GM12878 (cell line): Measurements from ENCODE around the gene DPF3. TPM values are rescaled to one million over a fixed set of nuclear protein-coding genes. Genes with fewer than 3 reads are reported as not detected.

Source experiments
- ATAC-seq: fragments of 200-7000 bp; cut with Tn5 transposase; 3 replicates; pipeline ENCODE4 v1.9.1; 2020; ENCODE audit warnings: mild to moderate bottlenecking, moderate library complexity
- BruUV-seq: library from RNA; stranded (reverse); fragments of 400-500 nt; replicated peaks from 2 replicates; lab custom pipeline; 2021; lab: Mats Ljungman, UMichigan
- CTCF ChIA-PET: fragments of 300-600 bp; sonication (Branson Sonifier 250); formaldehyde crosslinking; extraction: SDS; loops from one replicate; lab custom pipeline; 2021; ENCODE audit warnings: inconsistent platforms; lab: Yijun Ruan, JAX
- POLR2A ChIA-PET: fragments of 350-600 bp; formaldehyde crosslinking; extraction: SDS; loops from one replicate; lab custom pipeline; 2021; ENCODE audit warnings: inconsistent platforms; lab: Charles Lee
- RAD21 ChIA-PET: fragments of 300-600 bp; sonication (Branson Sonifier 250); formaldehyde crosslinking; loops from one replicate; lab custom pipeline; 2023; ENCODE audit warnings: antibody characterized with exemption; ENCODE audit not compliant: unreplicated experiment; lab: Charles Lee
- SMC1A ChIA-PET: fragments of 300-600 bp; sonication (Branson Sonifier 250); formaldehyde crosslinking; loops from one replicate; lab custom pipeline; 2023; ENCODE audit not compliant: unreplicated experiment, uncharacterized antibody; lab: Charles Lee
- DNase-seq: peaks from one replicate; pipeline ENCODE4 v3.0.0-alpha.2; 2011; ENCODE audit warnings: low read depth, low spot score
- FAIRE-seq: peaks from 3 replicates; lab custom pipeline; 2011; peaks lifted over from hg19 to GRCh38; lab: Jason Lieb, UNC
- H2AFZ ChIP-seq: 2 replicates; pipeline ENCODE4 v1.6.0; 2011; ENCODE audit warnings: low read depth, low read length, control low read depth; ENCODE audit not compliant: control insufficient read depth
- H3K27ac ChIP-seq: 2 replicates; pipeline ENCODE4 v1.5.1; 2011; ENCODE audit warnings: control low read depth; ENCODE audit not compliant: control insufficient read depth, insufficient read depth
- H3K27me3 ChIP-seq, 2 experiments: replicated peaks in 1 of 2; 2 replicates each; pipeline versions ENCODE4 v1.6.0 to v1.6.1; 2011; ENCODE audit warnings: low read length in 1 of 2; ENCODE audit not compliant: control insufficient read depth in 2 of 2, insufficient read depth in 2 of 2
- H3K36me3 ChIP-seq, 2 experiments: 2 replicates each; pipeline ENCODE4 v1.5.1; 2011; ENCODE audit warnings: low read length in 1 of 2; ENCODE audit not compliant: control insufficient read depth in 2 of 2, insufficient read depth in 2 of 2
- H3K4me1 ChIP-seq: 2 replicates; pipeline ENCODE4 v1.6.1; 2011; ENCODE audit warnings: mild to moderate bottlenecking, low read length, moderate library complexity, mixed read lengths; ENCODE audit not compliant: control insufficient read depth, insufficient read depth
- H3K4me2 ChIP-seq: 2 replicates; pipeline ENCODE4 v1.6.0; 2011; ENCODE audit warnings: control low read depth; ENCODE audit not compliant: control insufficient read depth, insufficient read depth
- H3K4me3 ChIP-seq: fragments of 200-600 bp; sonication (generic); 2 replicates; pipeline ENCODE4 v1.5.1; 2016
- H3K79me2 ChIP-seq: 2 replicates; pipeline ENCODE4 v1.6.0; 2011; ENCODE audit warnings: low read length; ENCODE audit not compliant: control insufficient read depth, insufficient read depth
- H3K9ac ChIP-seq: 2 replicates; pipeline ENCODE4 v1.8.0; 2011; ENCODE audit warnings: low read length, control low read depth, mixed read lengths; ENCODE audit not compliant: control insufficient read depth, insufficient read depth
- H3K9me3 ChIP-seq: replicated peaks from 3 replicates; pipeline ENCODE4 v1.5.1; 2011; ENCODE audit warnings: mild to moderate bottlenecking, low read length; ENCODE audit not compliant: control insufficient read depth, insufficient read depth
- H4K20me1 ChIP-seq: 2 replicates; pipeline ENCODE4 v1.6.0; 2011; ENCODE audit not compliant: control insufficient read depth, insufficient read depth
- ASH2L ChIP-seq: fragments of 300-600, 200-600 bp; sonication (generic); IDR thresholded peaks from 2 replicates; pipeline ENCODE4 v1.6.1; 2017; ENCODE audit warnings: low read depth, mild to moderate bottlenecking, borderline replicate concordance
- BRCA1 ChIP-seq: IDR thresholded peaks from 2 replicates; pipeline ENCODE4 v1.6.1; 2011; ENCODE audit warnings: low read depth, low read length, improper control_type of control experiment
- CHD1 ChIP-seq: IDR thresholded peaks from 2 replicates; pipeline ENCODE4 v1.6.1; 2012; ENCODE audit warnings: low read depth, low read length, improper control_type of control experiment
- CREB1 ChIP-seq: IDR thresholded peaks from 2 replicates; pipeline ENCODE4 v1.6.1; 2012; ENCODE audit warnings: low read depth, mild to moderate bottlenecking, inconsistent platforms
- HDAC2 ChIP-seq: fragments of 200-600 bp; sonication (generic); IDR thresholded peaks from 2 replicates; pipeline ENCODE4 v1.6.1; 2017
- KAT2A ChIP-seq: conservative IDR thresholded peaks from 2 replicates; pipeline ENCODE4 v1.6.1; 2011; ENCODE audit warnings: low read depth, low read length; ENCODE audit not compliant: control insufficient read depth
- MTA3 ChIP-seq: IDR thresholded peaks from 2 replicates; pipeline ENCODE4 v1.6.1; 2012; ENCODE audit warnings: low read length, inconsistent platforms, borderline replicate concordance
- MXI1 ChIP-seq: fragments of 150-350 bp; IDR thresholded peaks from 2 replicates; pipeline ENCODE4 v1.6.1; 2011; ENCODE audit warnings: low read depth, mild to moderate bottlenecking, inconsistent platforms, low read length, improper control_type of control experiment
- SUZ12 ChIP-seq: fragments of 200-600 bp; sonication (generic); IDR thresholded peaks from one replicate; pipeline ENCODE4 v1.6.1; 2018; ENCODE audit warnings: antibody characterized with exemption, mild to moderate bottlenecking; ENCODE audit not compliant: unreplicated experiment
- TBL1XR1 ChIP-seq: IDR thresholded peaks from 2 replicates; pipeline ENCODE4 v1.6.1; 2012; ENCODE audit warnings: low read depth, low read length, improper control_type of control experiment
- ZNF207 ChIP-seq: fragments of 450-650 bp; IDR thresholded peaks from 2 replicates; pipeline ENCODE4 v1.6.1; 2014; ENCODE audit warnings: antibody characterized with exemption, mild to moderate bottlenecking, borderline replicate concordance
- ZNF274 ChIP-seq: IDR thresholded peaks from one replicate; pipeline ENCODE4 v1.8.0; 2011; ENCODE audit not compliant: insufficient read length, insufficient read depth
- WGBS: methylation state at CpG from one replicate; pipeline ENCODE4 v1.1.6; 2016; ENCODE audit warnings: low lambda C conversion rate; ENCODE audit not compliant: insufficient replicate concordance, insufficient coverage; ENCODE audit errors: missing lambda C conversion rate; 5-methylcytosine and 5-hydroxymethylcytosine counted together
- in situ Hi-C: fragments of 300-500 bp; cut with MboI; formaldehyde crosslinking; loops from 9 replicates; pipeline ENCODE4 v1.14.3; 2018; ENCODE audit warnings: mixed read lengths
- intact Hi-C: fragments of 100-400 bp; cut with micrococcal nuclease; formaldehyde crosslinking; loops from one replicate; pipeline ENCODE4 v1.14.2; 2022; ENCODE audit not compliant: unreplicated experiment
- polyA plus RNA-seq, 11 experiments: library from polyadenylated mRNA; depleted of rRNA in 4 of 11; unstranded in 6 of 11; stranded (reverse) in 5 of 11; fragments of >200 nt; fragmentation: Nextera tagmentation in 4 of 11; fragmentation: Illumina TruSeq in 1 of 11; extraction: Ambion mirVana in 4 of 11; extraction: Trizol in 1 of 11; gene quantifications; 1 replicate in 1 of 11; 2 replicates in 10 of 11; pipeline versions ENCODE4 v1.2.1 to v1.2.3, GENCODE V29; 2011 to 2016; ENCODE audit warnings: inconsistent platforms in 2 of 11, missing spikeins in 2 of 11, low read depth in 1 of 11
- total RNA-seq, 4 experiments: library from RNA; depleted of rRNA in 3 of 4; stranded (reverse); fragments of >200 nt in 3 of 4; fragmentation: Illumina TruSeq in 1 of 4; extraction: Trizol in 1 of 4; gene quantifications; 2 replicates each; pipeline versions ENCODE4 v1.2.1 to v1.2.3, GENCODE V29; 2013 to 2021
- TF ChIP-seq, protein P1 (sequence below): fragments of 450-650 bp; IDR thresholded peaks from 2 replicates; pipeline ENCODE4 v1.6.1; 2016; ENCODE audit warnings: mild to moderate bottlenecking, moderate library complexity, borderline replicate concordance
- TF ChIP-seq, protein P2 (sequence below): fragments of 450-650 bp; IDR thresholded peaks from 2 replicates; pipeline ENCODE4 v1.6.1; 2017; ENCODE audit warnings: mild to moderate bottlenecking, low read depth, inconsistent platforms; ENCODE audit not compliant: poor library complexity, severe bottlenecking

Gene DPF3
- total and polyA plus RNA-seq, 10 of the 15 experiments (the other 5 are each of a cell fraction or from before 2014, with no cell fraction given), result 0.69 to 8.0 (median 2.2) TPM

DNA sequence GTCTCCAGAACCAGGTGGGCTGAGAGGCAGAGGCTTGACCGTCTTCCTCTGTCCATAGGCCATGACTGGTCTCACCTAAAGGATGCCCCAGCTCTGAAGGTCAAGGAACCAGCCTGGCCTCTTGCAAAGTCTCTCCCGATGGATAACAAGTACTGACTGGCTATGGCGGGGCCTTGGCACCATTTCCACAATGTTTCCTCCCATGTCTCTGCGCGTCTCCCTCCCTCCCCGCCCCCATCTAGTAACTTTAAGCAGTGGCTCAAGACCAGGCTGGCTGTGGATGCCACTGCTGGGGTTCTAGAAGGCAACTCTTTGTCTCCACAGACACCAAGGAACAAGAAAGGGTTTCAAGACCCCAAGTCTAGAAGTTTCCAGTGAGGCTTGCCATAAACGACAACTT is 275.5 kb downstream of the DPF3 start:
- SMC1A ChIA-PET, result interaction anchor here (0.8 kb wide), 1 partner anchor 10 kb away, joined by 4 read pairs; no protein-coding TSS in a partner anchor
- 77% methylated on average over 7 of the region's 7 CpGs for WGBS

More for the DNA sequence above, 275.5 kb downstream of the DPF3 start:
- Histone ChIP-seq H3K27me3 (no peaks in the 10 kb centered on the region), H3K4me1 (no peaks in the 10 kb centered on the region), H3K27ac (no peak overlapping the region), H3K4me3 (no peak overlapping the region), H3K9me3 (no peaks in the 10 kb centered on the region), H3K4me2 (no peak overlapping the region), H4K20me1 (no peaks in the 10 kb centered on the region), H3K79me2 (no peaks in the 10 kb centered on the region), H3K36me3 (no peaks in the 10 kb centered on the region), H2AFZ (no peak overlapping the region), H3K9ac (no peak overlapping the region)
- POLR2A ChIA-PET, result no interaction called here
- ATAC-seq (no peak), DNase-seq (no peak), FAIRE-seq (no peak)
- in situ Hi-C loops, result no loop called here
- BruUV-seq, result no TSS peak
- CTCF ChIA-PET, result interaction anchor here (0.7 kb wide), 1 partner anchor 10 kb away, joined by 3 read pairs; no protein-coding TSS in a partner anchor
- no peak for TF ChIP-seq HDAC2
- no peak for TF ChIP-seq CREB1
- TF ChIP-seq BRCA1, result no peak
- no peak for TF ChIP-seq SUZ12
- TF ChIP-seq, protein P1, sequence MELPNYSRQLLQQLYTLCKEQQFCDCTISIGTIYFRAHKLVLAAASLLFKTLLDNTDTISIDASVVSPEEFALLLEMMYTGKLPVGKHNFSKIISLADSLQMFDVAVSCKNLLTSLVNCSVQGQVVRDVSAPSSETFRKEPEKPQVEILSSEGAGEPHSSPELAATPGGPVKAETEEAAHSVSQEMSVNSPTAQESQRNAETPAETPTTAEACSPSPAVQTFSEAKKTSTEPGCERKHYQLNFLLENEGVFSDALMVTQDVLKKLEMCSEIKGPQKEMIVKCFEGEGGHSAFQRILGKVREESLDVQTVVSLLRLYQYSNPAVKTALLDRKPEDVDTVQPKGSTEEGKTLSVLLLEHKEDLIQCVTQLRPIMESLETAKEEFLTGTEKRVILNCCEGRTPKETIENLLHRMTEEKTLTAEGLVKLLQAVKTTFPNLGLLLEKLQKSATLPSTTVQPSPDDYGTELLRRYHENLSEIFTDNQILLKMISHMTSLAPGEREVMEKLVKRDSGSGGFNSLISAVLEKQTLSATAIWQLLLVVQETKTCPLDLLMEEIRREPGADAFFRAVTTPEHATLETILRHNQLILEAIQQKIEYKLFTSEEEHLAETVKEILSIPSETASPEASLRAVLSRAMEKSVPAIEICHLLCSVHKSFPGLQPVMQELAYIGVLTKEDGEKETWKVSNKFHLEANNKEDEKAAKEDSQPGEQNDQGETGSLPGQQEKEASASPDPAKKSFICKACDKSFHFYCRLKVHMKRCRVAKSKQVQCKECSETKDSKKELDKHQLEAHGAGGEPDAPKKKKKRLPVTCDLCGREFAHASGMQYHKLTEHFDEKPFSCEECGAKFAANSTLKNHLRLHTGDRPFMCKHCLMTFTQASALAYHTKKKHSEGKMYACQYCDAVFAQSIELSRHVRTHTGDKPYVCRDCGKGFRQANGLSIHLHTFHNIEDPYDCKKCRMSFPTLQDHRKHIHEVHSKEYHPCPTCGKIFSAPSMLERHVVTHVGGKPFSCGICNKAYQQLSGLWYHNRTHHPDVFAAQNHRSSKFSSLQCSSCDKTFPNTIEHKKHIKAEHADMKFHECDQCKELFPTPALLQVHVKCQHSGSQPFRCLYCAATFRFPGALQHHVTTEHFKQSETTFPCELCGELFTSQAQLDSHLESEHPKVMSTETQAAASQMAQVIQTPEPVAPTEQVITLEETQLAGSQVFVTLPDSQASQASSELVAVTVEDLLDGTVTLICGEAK, result no peak
- TF ChIP-seq TBL1XR1, result no peak
- TF ChIP-seq, protein P2, sequence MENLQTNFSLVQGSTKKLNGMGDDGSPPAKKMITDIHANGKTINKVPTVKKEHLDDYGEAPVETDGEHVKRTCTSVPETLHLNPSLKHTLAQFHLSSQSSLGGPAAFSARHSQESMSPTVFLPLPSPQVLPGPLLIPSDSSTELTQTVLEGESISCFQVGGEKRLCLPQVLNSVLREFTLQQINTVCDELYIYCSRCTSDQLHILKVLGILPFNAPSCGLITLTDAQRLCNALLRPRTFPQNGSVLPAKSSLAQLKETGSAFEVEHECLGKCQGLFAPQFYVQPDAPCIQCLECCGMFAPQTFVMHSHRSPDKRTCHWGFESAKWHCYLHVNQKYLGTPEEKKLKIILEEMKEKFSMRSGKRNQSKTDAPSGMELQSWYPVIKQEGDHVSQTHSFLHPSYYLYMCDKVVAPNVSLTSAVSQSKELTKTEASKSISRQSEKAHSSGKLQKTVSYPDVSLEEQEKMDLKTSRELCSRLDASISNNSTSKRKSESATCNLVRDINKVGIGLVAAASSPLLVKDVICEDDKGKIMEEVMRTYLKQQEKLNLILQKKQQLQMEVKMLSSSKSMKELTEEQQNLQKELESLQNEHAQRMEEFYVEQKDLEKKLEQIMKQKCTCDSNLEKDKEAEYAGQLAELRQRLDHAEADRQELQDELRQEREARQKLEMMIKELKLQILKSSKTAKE, result no peak
- no peak for TF ChIP-seq CHD1
- TF ChIP-seq KAT2A, result no peak
- TF ChIP-seq ZNF274, result no peak
- no peak for TF ChIP-seq ASH2L
- no peak for TF ChIP-seq MTA3
- TF ChIP-seq MXI1, result no peak
- no peak for TF ChIP-seq ZNF207
- TF ChIP-seq, all 136 proteins: peak for 0
- RAD21 ChIA-PET, result no interaction called here
- intact Hi-C loops, result no loop called here
